ENCODE measurements around the gene TPCN2. TPM values are rescaled to one million over a fixed set of nuclear protein-coding genes. Genes with fewer than 3 reads are reported as not detected.

Gene TPCN2
- total RNA-seq, 2 experiments from 2014 or later, result 16.0 to 17.0 TPM

- Mint-ChIP-seq H3K4me1 (ENCODE audit: low read depth) (no peaks in the 10 kb centered on the region), H3K27me3 (peaks cover 2% of the 10 kb centered on the region), H3K36me3 (ENCODE audit: low read depth) (no peaks in the 10 kb centered on the region), H3K9me3 (no peaks in the 10 kb centered on the region), H3K4me3 (no peak overlapping the region), H3K27ac (no peak overlapping the region)
- ChIA-PET CTCF (no interaction called here), POLR2A (no interaction called here)
- TF ChIP-seq CTCF (IDR thresholded peaks at IDR 0.05), result no peak
- DNase-seq, result no peak
- no peak for ATAC-seq
- intact Hi-C loops (cut with micrococcal nuclease), result no loop called here
Observed at GRCh38 chr11:69022260-69022659, 26.5 kb upstream of the TPCN2 start.

- H3K9me3 Mint-ChIP-seq, result no peaks in the 10 kb centered on the region
- ChIA-PET POLR2A (no interaction called here), CTCF (no interaction called here)
- no peak overlapping the region for H3K4me3 Mint-ChIP-seq
- peaks cover 2% of the 10 kb centered on the region for H3K27me3 Mint-ChIP-seq
- intact Hi-C loops (cut with micrococcal nuclease), result no loop called here
- H3K36me3 Mint-ChIP-seq (ENCODE audit: low read depth), result no peaks in the 10 kb centered on the region
- DNase-seq (no peak), ATAC-seq (no peak)
- H3K4me1 Mint-ChIP-seq (ENCODE audit: low read depth), result no peaks in the 10 kb centered on the region
- no peak for TF ChIP-seq CTCF (IDR thresholded peaks at IDR 0.05)
- no peak overlapping the region for H3K27ac Mint-ChIP-seq
Observed at GRCh38 chr11:69024509-69024908, 24.2 kb upstream of the TPCN2 start.

- no peak for ATAC-seq
- Mint-ChIP-seq H3K4me3 (no peak overlapping the region), H3K36me3 (ENCODE audit: low read depth) (no peaks in the 10 kb centered on the region), H3K4me1 (ENCODE audit: low read depth) (no peaks in the 10 kb centered on the region), H3K27ac (no peak overlapping the region), H3K9me3 (no peaks in the 10 kb centered on the region), H3K27me3 (no peaks in the 10 kb centered on the region)
- intact Hi-C loops (cut with micrococcal nuclease), result no loop called here
- no peak for DNase-seq
- CTCF ChIA-PET, result no interaction called here
- no peak for TF ChIP-seq CTCF (IDR thresholded peaks at IDR 0.05)
- POLR2A ChIA-PET, result no interaction called here
Observed at GRCh38 chr11:69027704-69028372, 20.9 kb upstream of the TPCN2 start.

- Mint-ChIP-seq H3K36me3 (ENCODE audit: low read depth) (no peaks in the 10 kb centered on the region), H3K27me3 (no peaks in the 10 kb centered on the region), H3K27ac (no peak overlapping the region), H3K9me3 (no peaks in the 10 kb centered on the region), H3K4me1 (ENCODE audit: low read depth) (no peaks in the 10 kb centered on the region), H3K4me3 (no peak overlapping the region)
- ChIA-PET POLR2A (interaction anchor here (1.8 kb wide), 1 partner anchor 10 kb away, joined by 4 read pairs; no protein-coding TSS in a partner anchor), CTCF (no interaction called here)
- no peak for ATAC-seq
- intact Hi-C loops (cut with micrococcal nuclease), result no loop called here
- TF ChIP-seq CTCF (IDR thresholded peaks at IDR 0.05), result no peak
- DNase-seq, result no peak
Observed at GRCh38 chr11:69030301-69030700, 18.4 kb upstream of the TPCN2 start.

GRCh38 chr11:69032833-69033232 lies 15.9 kb upstream of the TPCN2 start:
- ChIA-PET CTCF (no interaction called here), POLR2A (no interaction called here)
- Mint-ChIP-seq H3K4me1 (ENCODE audit: low read depth) (no peaks in the 10 kb centered on the region), H3K4me3 (no peak overlapping the region), H3K36me3 (ENCODE audit: low read depth) (no peaks in the 10 kb centered on the region), H3K9me3 (no peaks in the 10 kb centered on the region), H3K27ac (no peak overlapping the region), H3K27me3 (no peaks in the 10 kb centered on the region)
- DNase-seq (no peak), ATAC-seq (no peak)
- no peak for TF ChIP-seq CTCF (IDR thresholded peaks at IDR 0.05)
- intact Hi-C loops (cut with micrococcal nuclease), result no loop called here
